MCF 10A (cell line): ENCODE measurements around the gene CELF5. TPM values are rescaled to one million over a fixed set of nuclear protein-coding genes. Genes with fewer than 3 reads are reported as not detected.

Experiments used
- BruUV-seq: library from RNA; stranded (reverse); fragments of 400-500 nt; replicated peaks from 2 replicates; lab custom pipeline; 2021; lab: Mats Ljungman, UMichigan
- CTCF ChIA-PET: fragments of 300-600 bp; sonication (Branson Sonifier 250); formaldehyde crosslinking; extraction: SDS; loops from one replicate; lab custom pipeline; 2021; ENCODE audit warnings: antibody characterized with exemption, inconsistent platforms; lab: Yijun Ruan, JAX
- POLR2A ChIA-PET: fragments of 300-600, 350-650 bp; sonication (Branson Sonifier 250); formaldehyde crosslinking; extraction: SDS; loops from one replicate; lab custom pipeline; 2020; ENCODE audit warnings: antibody characterized with exemption, inconsistent platforms; lab: Yijun Ruan, JAX
- DNase-seq: peaks from one replicate; pipeline ENCODE4 v3.0.0-alpha.2; 2018; ENCODE audit not compliant: unreplicated experiment
- H3K27ac Mint-ChIP-seq: one replicate; pipeline ENCODE4 v1.8.0; 2022; ENCODE audit warnings: mild to moderate bottlenecking, low read depth, mixed read lengths; ENCODE audit not compliant: unreplicated experiment
- H3K27me3 Mint-ChIP-seq: one replicate; pipeline ENCODE4 v1.8.0; 2022; ENCODE audit warnings: mixed read lengths; ENCODE audit not compliant: insufficient read depth, unreplicated experiment
- H3K36me3 Mint-ChIP-seq: one replicate; pipeline ENCODE4 v1.8.0; 2022; ENCODE audit warnings: mild to moderate bottlenecking, moderate library complexity, mixed read lengths; ENCODE audit not compliant: insufficient read depth, unreplicated experiment
- H3K4me1 Mint-ChIP-seq: one replicate; pipeline ENCODE4 v1.8.0; 2022; ENCODE audit warnings: mixed read lengths; ENCODE audit not compliant: insufficient read depth, unreplicated experiment
- H3K4me3 Mint-ChIP-seq: one replicate; pipeline ENCODE4 v1.8.0; 2022; ENCODE audit warnings: mild to moderate bottlenecking, moderate library complexity, mixed read lengths; ENCODE audit not compliant: unreplicated experiment
- H3K9me3 Mint-ChIP-seq: one replicate; pipeline ENCODE4 v1.8.0; 2022; ENCODE audit warnings: mixed read lengths; ENCODE audit not compliant: unreplicated experiment
- intact Hi-C: fragments of 100-400 bp; cut with micrococcal nuclease; formaldehyde crosslinking; loops from 2 replicates; pipeline ENCODE4 v1.14.1; 2022
- total RNA-seq: library from RNA; stranded (reverse); gene quantifications from 2 replicates; pipeline ENCODE4 v1.2.3, GENCODE V29; 2022
- TF ChIP-seq, protein P1 (sequence below): fragments of 200-600 bp; IDR thresholded peaks from one replicate; pipeline ENCODE4 v1.8.0; 2022; ENCODE audit warnings: antibody characterized with exemption, mild to moderate bottlenecking; ENCODE audit not compliant: unreplicated experiment

Gene CELF5
- total RNA-seq, 1 experiment from 2014 or later, result 0.30 TPM

DNA sequence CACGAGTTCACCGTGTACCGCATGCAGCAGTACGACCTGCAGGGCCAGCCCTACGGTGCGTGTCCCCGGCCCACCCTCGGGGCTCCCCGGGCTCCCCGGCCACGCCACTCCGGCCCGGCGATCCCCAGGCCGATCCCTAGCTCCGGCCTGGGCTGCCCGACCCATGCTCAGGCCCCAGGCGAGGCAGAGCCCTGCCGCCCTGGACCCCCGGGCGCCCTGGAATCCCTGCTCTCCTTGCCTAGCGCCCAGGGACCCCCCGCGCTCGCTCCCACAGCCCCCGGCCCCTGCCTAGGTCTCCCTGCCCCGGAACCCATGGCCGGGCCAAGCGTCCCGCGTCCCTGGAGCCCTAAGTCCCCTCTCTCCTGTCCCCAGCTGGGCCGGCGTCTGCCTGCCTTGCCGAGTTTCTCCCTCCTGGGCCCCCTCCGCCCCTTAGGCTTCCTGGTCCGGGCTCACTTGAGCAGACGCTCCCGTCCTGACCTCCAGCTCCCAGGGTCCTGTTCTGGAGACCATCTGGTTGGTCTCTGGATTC, 38.2 kb upstream of the CELF5 start:
- POLR2A ChIA-PET, result interaction anchor here (0.6 to 2.0 kb wide), 11 partner anchors 10 to 1063 kb away, joined by 3 to 7 read pairs (median 3); partner anchors contain the start of genes GNA15 and LMNB2

DNA sequence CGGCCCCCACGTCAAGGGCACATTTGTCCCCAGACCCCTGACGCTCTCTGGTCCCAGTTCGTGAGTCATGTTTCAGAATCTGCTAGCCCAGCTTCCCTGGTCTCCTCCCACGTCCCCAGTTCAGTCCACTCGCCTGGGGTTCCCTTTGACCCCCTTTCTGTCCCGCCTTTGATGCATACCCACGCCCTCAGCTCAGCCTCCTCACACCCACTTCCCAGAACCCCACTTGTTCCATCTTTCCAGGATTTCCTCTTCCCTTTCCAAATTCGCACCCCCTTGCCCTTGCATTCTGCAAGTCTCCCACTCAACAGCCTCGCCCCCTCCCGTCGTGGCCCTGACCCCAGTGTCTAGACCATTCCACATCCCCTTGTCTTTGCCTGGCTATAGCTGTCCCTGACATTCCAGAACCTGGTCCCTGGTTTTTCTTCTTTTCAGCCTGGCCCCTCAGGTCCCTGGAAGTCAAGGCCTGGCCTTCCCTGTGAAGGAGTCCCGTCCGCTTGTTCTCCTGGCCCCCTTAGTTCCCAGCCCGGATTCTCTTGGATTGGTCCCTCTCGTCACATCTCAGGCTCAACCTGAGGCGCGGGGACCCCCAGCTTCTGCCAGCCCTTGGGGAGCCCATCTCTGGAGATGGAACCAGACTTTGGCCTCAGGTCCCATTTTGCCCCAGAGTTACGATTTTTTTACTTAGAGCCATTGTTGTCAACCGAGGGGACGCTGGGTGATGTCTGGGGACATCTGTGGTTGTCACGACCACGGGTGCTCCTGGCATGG, 37.4 kb upstream of the CELF5 start:
- no TSS peak for BruUV-seq
- CTCF ChIA-PET, result interaction anchor here (0.6 to 0.7 kb wide), 3 partner anchors 58 to 97 kb away, joined by 3 to 4 read pairs (median 4); no protein-coding TSS in a partner anchor

More for the DNA sequence above, 38.2 kb upstream of the CELF5 start:
- TF ChIP-seq, protein P1, sequence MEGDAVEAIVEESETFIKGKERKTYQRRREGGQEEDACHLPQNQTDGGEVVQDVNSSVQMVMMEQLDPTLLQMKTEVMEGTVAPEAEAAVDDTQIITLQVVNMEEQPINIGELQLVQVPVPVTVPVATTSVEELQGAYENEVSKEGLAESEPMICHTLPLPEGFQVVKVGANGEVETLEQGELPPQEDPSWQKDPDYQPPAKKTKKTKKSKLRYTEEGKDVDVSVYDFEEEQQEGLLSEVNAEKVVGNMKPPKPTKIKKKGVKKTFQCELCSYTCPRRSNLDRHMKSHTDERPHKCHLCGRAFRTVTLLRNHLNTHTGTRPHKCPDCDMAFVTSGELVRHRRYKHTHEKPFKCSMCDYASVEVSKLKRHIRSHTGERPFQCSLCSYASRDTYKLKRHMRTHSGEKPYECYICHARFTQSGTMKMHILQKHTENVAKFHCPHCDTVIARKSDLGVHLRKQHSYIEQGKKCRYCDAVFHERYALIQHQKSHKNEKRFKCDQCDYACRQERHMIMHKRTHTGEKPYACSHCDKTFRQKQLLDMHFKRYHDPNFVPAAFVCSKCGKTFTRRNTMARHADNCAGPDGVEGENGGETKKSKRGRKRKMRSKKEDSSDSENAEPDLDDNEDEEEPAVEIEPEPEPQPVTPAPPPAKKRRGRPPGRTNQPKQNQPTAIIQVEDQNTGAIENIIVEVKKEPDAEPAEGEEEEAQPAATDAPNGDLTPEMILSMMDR, result no peak
- CTCF ChIA-PET, result interaction anchor here (0.5 to 0.7 kb wide), 2 partner anchors 57 to 297 kb away, joined by 4 read pairs; partner anchors contain the start of gene SMIM44
- Mint-ChIP-seq H3K27me3 (no peaks in the 10 kb centered on the region), H3K4me3 (peak overlapping the region; percentile 93), H3K9me3 (no peaks in the 10 kb centered on the region), H3K36me3 (peaks cover 12% of the 10 kb centered on the region), H3K4me1 (peaks cover 24% of the 10 kb centered on the region), H3K27ac (peak overlapping the region; percentile 97)
- DNase-seq, result no peak
- BruUV-seq, result TSS peak; percentile 20
- intact Hi-C loops, result no loop called here

DNA sequence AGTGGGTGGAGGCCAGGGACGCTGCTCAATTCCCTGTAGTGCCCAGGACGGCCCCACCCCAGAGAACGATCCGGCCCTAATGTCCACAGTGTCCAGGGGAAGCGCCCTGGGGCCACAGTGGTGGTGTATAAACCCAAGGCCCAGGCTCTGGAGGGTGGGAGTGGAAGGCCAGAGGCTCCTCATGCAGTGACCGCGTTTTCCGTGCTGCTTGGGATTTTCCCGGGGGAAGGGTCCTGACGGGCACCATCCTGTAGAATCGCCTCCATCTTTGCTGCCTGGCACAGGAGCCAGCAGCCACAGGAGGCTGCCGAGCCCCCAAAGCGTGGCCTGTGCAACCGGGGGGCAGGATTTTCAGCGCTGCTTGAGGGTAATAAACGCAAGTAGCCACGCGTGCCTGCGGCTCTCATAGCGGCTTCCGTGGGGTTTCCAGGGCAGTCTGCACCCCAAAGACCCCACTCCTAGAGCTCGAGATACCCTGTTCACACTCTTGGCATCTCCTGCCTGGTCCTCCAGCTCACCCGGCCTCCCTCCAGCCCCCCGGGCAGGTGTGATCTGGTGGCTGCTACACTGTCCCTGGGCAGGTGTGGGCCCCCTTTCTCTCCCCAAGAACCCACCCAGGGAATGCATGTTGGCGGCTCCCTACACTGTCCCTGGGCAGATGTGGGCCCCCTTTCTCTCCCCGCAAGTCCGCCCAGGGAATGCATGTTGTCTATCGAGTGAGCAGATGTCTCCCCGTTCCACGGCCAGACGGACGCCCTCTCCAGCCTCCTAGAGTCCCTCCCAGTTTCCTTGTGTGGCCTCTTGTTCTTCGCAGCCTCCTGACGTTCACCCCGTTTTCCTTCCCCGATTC, 36.6 kb upstream of the CELF5 start:
- Mint-ChIP-seq H3K27me3 (no peaks in the 10 kb centered on the region), H3K36me3 (peaks cover 12% of the 10 kb centered on the region), H3K9me3 (no peaks in the 10 kb centered on the region), H3K4me3 (peak overlapping the region; percentile 93), H3K27ac (peak overlapping the region; percentile 97), H3K4me1 (peaks cover 24% of the 10 kb centered on the region)
- TF ChIP-seq, protein P1, result no peak
- no peak for DNase-seq
- ChIA-PET CTCF (interaction anchor here (0.6 to 0.7 kb wide), 3 partner anchors 16 to 98 kb away, joined by 3 to 5 read pairs (median 4); no protein-coding TSS in a partner anchor), POLR2A (interaction anchor here (0.6 kb wide), 1 partner anchor 11 kb away, joined by 3 read pairs; no protein-coding TSS in a partner anchor)
- BruUV-seq, result no TSS peak
- intact Hi-C loops, result no loop called here

More for the DNA sequence above, 37.4 kb upstream of the CELF5 start:
- Mint-ChIP-seq H3K9me3 (no peaks in the 10 kb centered on the region), H3K4me1 (peaks cover 24% of the 10 kb centered on the region), H3K4me3 (peak overlapping the region; percentile 93), H3K36me3 (peaks cover 12% of the 10 kb centered on the region), H3K27ac (peak overlapping the region; percentile 97), H3K27me3 (no peaks in the 10 kb centered on the region)
- no peak for DNase-seq
- intact Hi-C loops, result no loop called here
- POLR2A ChIA-PET, result interaction anchor here (0.7 to 1.2 kb wide), 5 partner anchors 11 to 1062 kb away, joined by 3 to 4 read pairs (median 4); no protein-coding TSS in a partner anchor
- TF ChIP-seq, protein P1, result no peak
